WERI-Rb-1 (cell line): ENCODE results near the gene NFIA.
"Not testable (repeated sequence)": the region's sequence is repeated elsewhere in the genome, so short reads cannot be mapped to it uniquely, and the experiment has no call there.

ENCODE experiments used
- DNase-seq: peaks from one replicate; pipeline ENCODE4 v3.0.0-alpha.2; 2020
- H3K27ac ChIP-seq: fragments of 250-450 bp; sonication (Bioruptor Pico); 2 replicates; pipeline ENCODE4 v1.5.1; 2020; ENCODE audit warnings: mild to moderate bottlenecking, moderate library complexity
- H3K27me3 ChIP-seq: fragments of 250-450 bp; sonication (Bioruptor Pico); 2 replicates; pipeline ENCODE4 v1.5.1; 2021; ENCODE audit warnings: mild to moderate bottlenecking, low read depth, moderate library complexity; ENCODE audit not compliant: insufficient read depth, severe bottlenecking
- H3K36me3 ChIP-seq: fragments of 250-450 bp; sonication (Bioruptor Pico); 2 replicates; pipeline ENCODE4 v1.5.1; 2020; ENCODE audit warnings: mild to moderate bottlenecking, moderate library complexity
- H3K4me3 ChIP-seq: 2 replicates; pipeline ENCODE4 v1.5.1; 2011; ENCODE audit warnings: low read depth, mild to moderate bottlenecking, control low read depth, low read length
- H3K9me3 ChIP-seq: fragments of 250-450 bp; sonication (Bioruptor Pico); 2 replicates; pipeline ENCODE4 v1.5.1; 2021; ENCODE audit warnings: mild to moderate bottlenecking, moderate library complexity; ENCODE audit not compliant: severe bottlenecking
- CTCF ChIP-seq: IDR thresholded peaks from 2 replicates; pipeline ENCODE4 v1.5.1; 2011; ENCODE audit warnings: low read depth, mild to moderate bottlenecking, control low read depth, inconsistent platforms, low read length

NFIA gene

GRCh38 chr1:61461406-61462384, 379.3 kb downstream of the NFIA start:
- Histone ChIP-seq H3K36me3 (no peaks in the 10 kb centered on the region), H3K27me3 (no peaks in the 10 kb centered on the region), H3K27ac (no peak overlapping the region), H3K4me3 (no peak overlapping the region), H3K9me3 (no peaks in the 10 kb centered on the region)
- TF ChIP-seq CTCF = no peak
- DNase-seq = no peak

- no peaks in the 10 kb centered on the region for H3K9me3 ChIP-seq
- DNase-seq = no peak
- TF ChIP-seq CTCF = no peak
- no peaks in the 10 kb centered on the region for H3K36me3 ChIP-seq
- H3K4me3 ChIP-seq = no peak overlapping the region
- no peaks in the 10 kb centered on the region for H3K27me3 ChIP-seq
- no peak overlapping the region for H3K27ac ChIP-seq
These were observed 380.3 kb downstream of the NFIA start for GRCh38 chr1:61462628-61463027.

- no peaks in the 10 kb centered on the region for H3K27me3 ChIP-seq
- H3K27ac ChIP-seq = no peak overlapping the region
- H3K4me3 ChIP-seq = no peak overlapping the region
- no peak for TF ChIP-seq CTCF
- H3K9me3 ChIP-seq = no peaks in the 10 kb centered on the region
- DNase-seq = no peak
- H3K36me3 ChIP-seq = no peaks in the 10 kb centered on the region
These were observed 380.9 kb downstream of the NFIA start for GRCh38 chr1:61463220-61463619.

GRCh38 chr1:61467836-61468235, 385.5 kb downstream of the NFIA start:
- not testable (repeated sequence) for H3K4me3 ChIP-seq, H3K9me3 ChIP-seq, H3K27ac ChIP-seq, DNase-seq, H3K27me3 ChIP-seq, H3K36me3 ChIP-seq

GRCh38 chr1:61469365-61469764, 387.0 kb downstream of the NFIA start:
- Histone ChIP-seq H3K4me3 (no peak overlapping the region), H3K9me3 (no peaks in the 10 kb centered on the region), H3K27ac (no peak overlapping the region), H3K27me3 (no peaks in the 10 kb centered on the region), H3K36me3 (no peaks in the 10 kb centered on the region)
- no peak for TF ChIP-seq CTCF
- DNase-seq = no peak

GRCh38 chr1:61472876-61473275, 390.5 kb downstream of the NFIA start:
- no peak for DNase-seq
- TF ChIP-seq CTCF = no peak
- Histone ChIP-seq H3K4me3 (no peak overlapping the region), H3K36me3 (no peaks in the 10 kb centered on the region), H3K27me3 (no peaks in the 10 kb centered on the region), H3K9me3 (no peaks in the 10 kb centered on the region), H3K27ac (no peak overlapping the region)
